GM21619 (cell line): ENCODE data around the gene SUGCT.
"Not testable (repeated sequence)": the region's sequence is repeated elsewhere in the genome, so short reads cannot be mapped to it uniquely, and the experiment has no call there.

ENCODE experiments used
- ATAC-seq: cut with Tn5 transposase; IDR thresholded peaks from one replicate; pipeline ENCODE4 v1.9.1; 2021; ENCODE audit not compliant: unreplicated experiment

SUGCT gene

GRCh38 chr7:40138973-40139372 lies 4.2 kb downstream of the SUGCT start:
- no peak for ATAC-seq

GRCh38 chr7:40139891-40140290 lies 5.1 kb downstream of the SUGCT start:
- not testable (repeated sequence) for ATAC-seq

- ATAC-seq = not testable (repeated sequence)
These were observed 7.1 kb downstream of the SUGCT start for GRCh38 chr7:40141916-40142315.

GRCh38 chr7:40145596-40146130 lies 10.9 kb downstream of the SUGCT start:
- not testable (repeated sequence) for ATAC-seq

GRCh38 chr7:40147371-40148246 lies 12.8 kb downstream of the SUGCT start:
- no peak for ATAC-seq

- not testable (repeated sequence) for ATAC-seq
These were observed 13.4 kb downstream of the SUGCT start for GRCh38 chr7:40148247-40148580.

GRCh38 chr7:40148671-40149070 lies 13.9 kb downstream of the SUGCT start:
- no peak for ATAC-seq

- no peak for ATAC-seq
These were observed 16.7 kb downstream of the SUGCT start for GRCh38 chr7:40151504-40151903.

- no peak for ATAC-seq
These were observed 22.2 kb downstream of the SUGCT start for GRCh38 chr7:40156988-40157387.

GRCh38 chr7:40162516-40162915 lies 27.7 kb downstream of the SUGCT start:
- no peak for ATAC-seq

GRCh38 chr7:40165216-40165615 lies 30.4 kb downstream of the SUGCT start:
- no peak for ATAC-seq

- ATAC-seq = no peak
These were observed 32.5 kb downstream of the SUGCT start for GRCh38 chr7:40167291-40167690.

GRCh38 chr7:40168266-40168665 lies 33.5 kb downstream of the SUGCT start:
- ATAC-seq = not testable (repeated sequence)

GRCh38 chr7:40173121-40173520 lies 38.3 kb downstream of the SUGCT start:
- ATAC-seq = not testable (repeated sequence)

GRCh38 chr7:40175256-40175655 lies 40.5 kb downstream of the SUGCT start:
- ATAC-seq = not testable (repeated sequence)

GRCh38 chr7:40175725-40176510 lies 41.1 kb downstream of the SUGCT start:
- ATAC-seq = no peak

GRCh38 chr7:40177071-40177470 lies 42.3 kb downstream of the SUGCT start:
- ATAC-seq = no peak

GRCh38 chr7:40182452-40182851 lies 47.6 kb downstream of the SUGCT start:
- ATAC-seq = no peak

GRCh38 chr7:40186586-40186985 lies 51.8 kb downstream of the SUGCT start:
- ATAC-seq = no peak

- ATAC-seq = no peak
These were observed 57.2 kb downstream of the SUGCT start for GRCh38 chr7:40192036-40192435.

- no peak for ATAC-seq
These were observed 59.9 kb downstream of the SUGCT start for GRCh38 chr7:40194745-40195144.

- ATAC-seq = no peak
These were observed 62.7 kb downstream of the SUGCT start for GRCh38 chr7:40197527-40197926.
